Neural progenitor cell (in vitro differentiated cells): Measurements from ENCODE around the gene NFE2L1. TPM values are rescaled to one million over a fixed set of nuclear protein-coding genes. Genes with fewer than 3 reads are reported as not detected.

ENCODE experiments used
- DNase-seq: peaks from one replicate; pipeline ENCODE4 v3.0.0-alpha.2; 2016; ENCODE audit warnings: low spot score
- H2AFZ ChIP-seq: fragments of 200-600 bp; sonication (generic); replicated peaks from 2 replicates; pipeline ENCODE4 v1.6.1; 2016; ENCODE audit warnings: antibody characterized with exemption
- H3F3A ChIP-seq: fragments of 200-600 bp; sonication (generic); 2 replicates; pipeline ENCODE4 v1.6.1; 2016; ENCODE audit warnings: antibody characterized with exemption, low read depth
- H3K27ac ChIP-seq: fragments of 200-600 bp; sonication (generic); 2 replicates; pipeline ENCODE4 v1.5.1; 2016; ENCODE audit warnings: mild to moderate bottlenecking
- H3K27me3 ChIP-seq: fragments of 200-600 bp; sonication (generic); 2 replicates; pipeline ENCODE4 v1.6.1; 2016; ENCODE audit warnings: mild to moderate bottlenecking, moderate library complexity
- H3K36me3 ChIP-seq: fragments of 200-600 bp; sonication (generic); 2 replicates; pipeline ENCODE4 v1.5.1; 2016
- H3K4me1 ChIP-seq: fragments of 200-600 bp; sonication (generic); 2 replicates; pipeline ENCODE4 v1.6.1; 2016; ENCODE audit warnings: mixed run types
- H3K4me2 ChIP-seq: fragments of 200-600 bp; sonication (generic); 2 replicates; pipeline ENCODE4 v1.6.1; 2016
- H3K4me3 ChIP-seq: fragments of 200-600 bp; sonication (generic); 2 replicates; pipeline ENCODE4 v1.5.1; 2016
- H3K79me2 ChIP-seq: fragments of 200-600 bp; sonication (generic); 2 replicates; pipeline ENCODE4 v1.6.1; 2016; ENCODE audit warnings: low read depth
- H3K9ac ChIP-seq: fragments of 200-600 bp; sonication (generic); 2 replicates; pipeline ENCODE4 v1.6.1; 2016
- H3K9me3 ChIP-seq: fragments of 200-600 bp; sonication (generic); 2 replicates; pipeline ENCODE4 v1.5.1; 2016; ENCODE audit warnings: low read depth
- H4K20me1 ChIP-seq: fragments of 200-600 bp; sonication (generic); 2 replicates; pipeline ENCODE4 v1.6.1; 2016; ENCODE audit warnings: low read depth
- H3K27ac Mint-ChIP-seq: 3 replicates; pipeline ENCODE4 v1.8.0; 2021; ENCODE audit warnings: mixed read lengths
- H3K27me3 Mint-ChIP-seq: 2 replicates; pipeline ENCODE4 v1.8.0; 2022; ENCODE audit warnings: low read depth, mild to moderate bottlenecking, inconsistent platforms, moderate library complexity, mixed read lengths; ENCODE audit not compliant: insufficient read depth
- H3K36me3 Mint-ChIP-seq: 3 replicates; pipeline ENCODE4 v1.8.0; 2021; ENCODE audit warnings: mixed read lengths
- H3K4me1 Mint-ChIP-seq: 3 replicates; pipeline ENCODE4 v1.8.0; 2021; ENCODE audit warnings: mixed read lengths
- H3K4me3 Mint-ChIP-seq: 3 replicates; pipeline ENCODE4 v1.8.0; 2021; ENCODE audit warnings: mild to moderate bottlenecking, moderate library complexity, mixed read lengths
- H3K9me3 Mint-ChIP-seq: 3 replicates; pipeline ENCODE4 v1.8.0; 2020; ENCODE audit warnings: mixed read lengths
- EZH2 ChIP-seq: fragments of 200-600 bp; sonication (generic); IDR thresholded peaks from 2 replicates; pipeline ENCODE4 v1.6.1; 2017; ENCODE audit warnings: antibody characterized with exemption, mild to moderate bottlenecking, moderate library complexity
- EZH2phosphoT487 ChIP-seq: fragments of 200-600 bp; sonication (generic); IDR thresholded peaks from 2 replicates; pipeline ENCODE4 v1.6.1; 2017; ENCODE audit warnings: antibody characterized with exemption
- total RNA-seq: library from RNA; depleted of rRNA; stranded (reverse); fragments of >200 nt; gene quantifications from 2 replicates; pipeline ENCODE4 v1.2.3, GENCODE V29; 2015; ENCODE audit warnings: low replicate concordance
- TF ChIP-seq, protein P1 (sequence below): fragments of 200-600 bp; sonication (generic); IDR thresholded peaks from 2 replicates; pipeline ENCODE4 v1.5.1; 2017; ENCODE audit warnings: antibody characterized with exemption, mild to moderate bottlenecking

The NFE2L1 gene
- total RNA-seq, 1 donor from 2014 or later: 104 TPM

GRCh38 chr17:48002266-48002915 is 45.8 kb upstream of the NFE2L1 start:
- H3K4me1 ChIP-seq: peaks cover 77% of the 10 kb centered on the region
- H3K36me3 ChIP-seq: no peaks in the 10 kb centered on the region
- DNase-seq: peak; percentile 48
- H3K9ac ChIP-seq: no peak overlapping the region
- Mint-ChIP-seq H3K27me3 (peaks cover 10% of the 10 kb centered on the region), H3K4me3 (peak overlapping the region; percentile 78), H3K4me1 (peaks cover 76% of the 10 kb centered on the region), H3K27ac (peak overlapping the region; percentile 94), H3K9me3 (no peaks in the 10 kb centered on the region), H3K36me3 (no peaks in the 10 kb centered on the region)
- no peaks in the 10 kb centered on the region for H4K20me1 ChIP-seq
- peak overlapping the region; percentile 11 for H2AFZ ChIP-seq
- TF ChIP-seq EZH2phosphoT487 (no peak), EZH2 (no peak)
- TF ChIP-seq, protein P1, sequence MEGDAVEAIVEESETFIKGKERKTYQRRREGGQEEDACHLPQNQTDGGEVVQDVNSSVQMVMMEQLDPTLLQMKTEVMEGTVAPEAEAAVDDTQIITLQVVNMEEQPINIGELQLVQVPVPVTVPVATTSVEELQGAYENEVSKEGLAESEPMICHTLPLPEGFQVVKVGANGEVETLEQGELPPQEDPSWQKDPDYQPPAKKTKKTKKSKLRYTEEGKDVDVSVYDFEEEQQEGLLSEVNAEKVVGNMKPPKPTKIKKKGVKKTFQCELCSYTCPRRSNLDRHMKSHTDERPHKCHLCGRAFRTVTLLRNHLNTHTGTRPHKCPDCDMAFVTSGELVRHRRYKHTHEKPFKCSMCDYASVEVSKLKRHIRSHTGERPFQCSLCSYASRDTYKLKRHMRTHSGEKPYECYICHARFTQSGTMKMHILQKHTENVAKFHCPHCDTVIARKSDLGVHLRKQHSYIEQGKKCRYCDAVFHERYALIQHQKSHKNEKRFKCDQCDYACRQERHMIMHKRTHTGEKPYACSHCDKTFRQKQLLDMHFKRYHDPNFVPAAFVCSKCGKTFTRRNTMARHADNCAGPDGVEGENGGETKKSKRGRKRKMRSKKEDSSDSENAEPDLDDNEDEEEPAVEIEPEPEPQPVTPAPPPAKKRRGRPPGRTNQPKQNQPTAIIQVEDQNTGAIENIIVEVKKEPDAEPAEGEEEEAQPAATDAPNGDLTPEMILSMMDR: no peak
- no peaks in the 10 kb centered on the region for H3K79me2 ChIP-seq
- H3F3A ChIP-seq: peaks cover 73% of the 10 kb centered on the region
- H3K27me3 ChIP-seq: no peaks in the 10 kb centered on the region
- peak overlapping the region; percentile 73 for H3K4me2 ChIP-seq
- H3K4me3 ChIP-seq: peak overlapping the region; percentile 10
- no peaks in the 10 kb centered on the region for H3K9me3 ChIP-seq
- peak overlapping the region; percentile 90 for H3K27ac ChIP-seq

- TF ChIP-seq EZH2: no peak
- TF ChIP-seq, protein P1: no peak
- no peaks in the 10 kb centered on the region for H3K36me3 Mint-ChIP-seq
- H3K9me3 ChIP-seq: no peaks in the 10 kb centered on the region
- peaks cover 10% of the 10 kb centered on the region for H3K27me3 Mint-ChIP-seq
- no peaks in the 10 kb centered on the region for H3K36me3 ChIP-seq
- no peaks in the 10 kb centered on the region for H3K9me3 Mint-ChIP-seq
- H3K27me3 ChIP-seq: no peaks in the 10 kb centered on the region
- H3K4me3 ChIP-seq: peak overlapping the region; percentile 10
- no peak for DNase-seq
- no peak overlapping the region for H3K9ac ChIP-seq
- H3K27ac Mint-ChIP-seq: peak overlapping the region; percentile 94
- peaks cover 73% of the 10 kb centered on the region for H3F3A ChIP-seq
- peak overlapping the region; percentile 73 for H3K4me2 ChIP-seq
- peak overlapping the region; percentile 78 for H3K4me3 Mint-ChIP-seq
- H4K20me1 ChIP-seq: no peaks in the 10 kb centered on the region
- peaks cover 73% of the 10 kb centered on the region for H3K4me1 Mint-ChIP-seq
- H3K4me1 ChIP-seq: peaks cover 72% of the 10 kb centered on the region
- no peaks in the 10 kb centered on the region for H3K79me2 ChIP-seq
- no peak overlapping the region for H2AFZ ChIP-seq
- peak overlapping the region; percentile 90 for H3K27ac ChIP-seq
These were observed 45.2 kb upstream of the NFE2L1 start for GRCh38 chr17:48002916-48003416.

DNA sequence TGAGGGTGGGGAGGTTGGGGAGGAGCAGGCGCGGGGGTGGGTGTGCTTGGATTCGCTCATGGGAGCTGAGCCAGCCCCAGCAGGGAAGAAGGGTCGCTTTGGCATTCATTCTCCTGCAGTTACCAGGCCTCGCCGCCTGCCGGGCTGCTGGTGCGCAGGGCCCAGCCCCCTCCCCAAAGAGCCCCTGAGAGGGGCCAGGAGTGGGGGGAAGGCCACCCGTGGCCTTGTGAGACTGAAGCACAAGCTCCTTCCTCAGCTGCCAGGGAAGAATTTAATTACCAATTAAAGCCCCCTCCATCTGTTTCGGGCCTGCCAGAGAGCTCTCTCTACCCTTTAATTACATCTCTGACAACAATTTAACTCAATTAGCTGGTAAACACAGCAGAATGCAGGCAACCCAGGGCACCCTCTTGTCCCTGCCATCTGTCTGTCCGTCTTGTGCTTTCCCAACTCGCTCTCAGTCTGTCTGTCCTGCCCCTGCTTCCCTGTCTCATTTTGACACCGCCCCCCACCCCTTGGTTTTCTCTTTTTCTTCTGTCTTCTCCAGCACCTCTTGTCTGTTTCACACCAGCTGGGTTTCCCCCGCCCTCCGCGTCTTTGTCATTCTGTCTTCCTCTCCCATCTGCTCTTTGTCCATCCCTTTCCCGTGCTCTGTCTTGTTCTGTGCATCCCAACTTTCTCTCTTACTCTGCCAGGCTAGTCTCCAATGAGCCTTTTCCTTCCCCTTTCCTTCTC is 44.6 kb upstream of the NFE2L1 start:
- Mint-ChIP-seq H3K36me3 (no peaks in the 10 kb centered on the region), H3K27ac (peak overlapping the region; percentile 94), H3K27me3 (peaks cover 8% of the 10 kb centered on the region), H3K4me3 (peak overlapping the region; percentile 78), H3K4me1 (peaks cover 74% of the 10 kb centered on the region), H3K9me3 (no peaks in the 10 kb centered on the region)
- H4K20me1 ChIP-seq: no peaks in the 10 kb centered on the region
- no peaks in the 10 kb centered on the region for H3K79me2 ChIP-seq
- no peaks in the 10 kb centered on the region for H3K36me3 ChIP-seq
- H3K4me3 ChIP-seq: peak overlapping the region; percentile 10
- DNase-seq: peak; percentile 79
- no peaks in the 10 kb centered on the region for H3K27me3 ChIP-seq
- peaks cover 73% of the 10 kb centered on the region for H3F3A ChIP-seq
- no peak overlapping the region for H3K9ac ChIP-seq
- peak overlapping the region; percentile 90 for H3K27ac ChIP-seq
- peaks cover 70% of the 10 kb centered on the region for H3K4me1 ChIP-seq
- no peak overlapping the region for H2AFZ ChIP-seq
- H3K4me2 ChIP-seq: peak overlapping the region; percentile 73
- H3K9me3 ChIP-seq: no peaks in the 10 kb centered on the region
- TF ChIP-seq, protein P1: peak; percentile 32
- no peak for TF ChIP-seq EZH2
- TF ChIP-seq EZH2phosphoT487: peak; percentile 50
